ENCODE data around the gene TMEM63A.
"Not testable (repeated sequence)": the region's sequence is repeated elsewhere in the genome, so short reads cannot be mapped to it uniquely, and the experiment has no call there.

Gene TMEM63A

DNA sequence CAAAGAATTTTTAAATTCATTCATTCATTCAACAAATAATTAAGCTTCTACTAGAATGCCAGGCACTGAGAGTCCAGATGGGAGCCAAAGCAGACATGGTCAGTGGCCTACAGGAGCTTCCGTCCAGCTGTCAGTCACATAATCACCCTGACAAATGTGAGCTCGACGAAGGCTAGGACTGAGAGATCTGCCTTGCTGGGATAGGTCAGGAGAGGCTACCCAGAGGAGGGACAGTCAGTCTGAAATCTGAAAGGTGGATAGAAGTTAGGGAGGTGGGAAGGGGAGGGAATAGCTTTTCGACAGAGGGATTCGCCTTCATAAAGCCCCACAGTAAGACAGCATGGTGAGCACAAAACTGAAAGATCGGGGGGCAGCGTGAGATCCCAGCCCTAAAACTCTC lies 64.0 kb downstream of the TMEM63A start:
- TF ChIP-seq, protein P1, sequence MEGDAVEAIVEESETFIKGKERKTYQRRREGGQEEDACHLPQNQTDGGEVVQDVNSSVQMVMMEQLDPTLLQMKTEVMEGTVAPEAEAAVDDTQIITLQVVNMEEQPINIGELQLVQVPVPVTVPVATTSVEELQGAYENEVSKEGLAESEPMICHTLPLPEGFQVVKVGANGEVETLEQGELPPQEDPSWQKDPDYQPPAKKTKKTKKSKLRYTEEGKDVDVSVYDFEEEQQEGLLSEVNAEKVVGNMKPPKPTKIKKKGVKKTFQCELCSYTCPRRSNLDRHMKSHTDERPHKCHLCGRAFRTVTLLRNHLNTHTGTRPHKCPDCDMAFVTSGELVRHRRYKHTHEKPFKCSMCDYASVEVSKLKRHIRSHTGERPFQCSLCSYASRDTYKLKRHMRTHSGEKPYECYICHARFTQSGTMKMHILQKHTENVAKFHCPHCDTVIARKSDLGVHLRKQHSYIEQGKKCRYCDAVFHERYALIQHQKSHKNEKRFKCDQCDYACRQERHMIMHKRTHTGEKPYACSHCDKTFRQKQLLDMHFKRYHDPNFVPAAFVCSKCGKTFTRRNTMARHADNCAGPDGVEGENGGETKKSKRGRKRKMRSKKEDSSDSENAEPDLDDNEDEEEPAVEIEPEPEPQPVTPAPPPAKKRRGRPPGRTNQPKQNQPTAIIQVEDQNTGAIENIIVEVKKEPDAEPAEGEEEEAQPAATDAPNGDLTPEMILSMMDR (IDR thresholded peaks at IDR 0.05; ENCODE audit: borderline replicate concordance, insufficient read depth, low read depth, low read length) = no peak
- no peak overlapping the region for H3K4me3 ChIP-seq (ENCODE audit: low read depth, low read length)

DNA sequence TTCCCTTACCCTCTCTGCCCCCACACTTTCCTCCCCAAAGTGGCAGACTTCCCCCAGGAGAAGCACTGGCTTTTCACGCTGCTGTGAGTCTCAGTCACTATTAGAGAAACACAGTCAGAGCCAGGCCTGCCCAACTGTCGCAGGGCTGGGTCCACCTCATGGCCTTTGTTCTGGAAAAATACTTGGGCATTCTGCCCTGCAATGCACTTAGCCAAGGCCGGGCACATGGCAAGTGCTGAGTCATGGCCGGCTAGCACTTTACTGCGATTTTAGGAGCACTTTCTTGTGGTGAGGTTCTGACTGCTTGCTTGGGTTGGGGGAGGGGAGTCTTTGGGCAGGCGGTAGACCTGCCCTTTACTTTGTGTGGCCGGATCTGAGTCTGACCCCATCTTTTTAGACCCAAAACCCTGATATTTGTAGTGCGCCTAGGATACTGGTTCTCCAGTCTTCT lies 64.5 kb downstream of the TMEM63A start:
- no peak overlapping the region for H3K4me3 ChIP-seq (ENCODE audit: low read depth, low read length)
- TF ChIP-seq, protein P1 (IDR thresholded peaks at IDR 0.05; ENCODE audit: borderline replicate concordance, insufficient read depth, low read depth, low read length) = no peak

DNA sequence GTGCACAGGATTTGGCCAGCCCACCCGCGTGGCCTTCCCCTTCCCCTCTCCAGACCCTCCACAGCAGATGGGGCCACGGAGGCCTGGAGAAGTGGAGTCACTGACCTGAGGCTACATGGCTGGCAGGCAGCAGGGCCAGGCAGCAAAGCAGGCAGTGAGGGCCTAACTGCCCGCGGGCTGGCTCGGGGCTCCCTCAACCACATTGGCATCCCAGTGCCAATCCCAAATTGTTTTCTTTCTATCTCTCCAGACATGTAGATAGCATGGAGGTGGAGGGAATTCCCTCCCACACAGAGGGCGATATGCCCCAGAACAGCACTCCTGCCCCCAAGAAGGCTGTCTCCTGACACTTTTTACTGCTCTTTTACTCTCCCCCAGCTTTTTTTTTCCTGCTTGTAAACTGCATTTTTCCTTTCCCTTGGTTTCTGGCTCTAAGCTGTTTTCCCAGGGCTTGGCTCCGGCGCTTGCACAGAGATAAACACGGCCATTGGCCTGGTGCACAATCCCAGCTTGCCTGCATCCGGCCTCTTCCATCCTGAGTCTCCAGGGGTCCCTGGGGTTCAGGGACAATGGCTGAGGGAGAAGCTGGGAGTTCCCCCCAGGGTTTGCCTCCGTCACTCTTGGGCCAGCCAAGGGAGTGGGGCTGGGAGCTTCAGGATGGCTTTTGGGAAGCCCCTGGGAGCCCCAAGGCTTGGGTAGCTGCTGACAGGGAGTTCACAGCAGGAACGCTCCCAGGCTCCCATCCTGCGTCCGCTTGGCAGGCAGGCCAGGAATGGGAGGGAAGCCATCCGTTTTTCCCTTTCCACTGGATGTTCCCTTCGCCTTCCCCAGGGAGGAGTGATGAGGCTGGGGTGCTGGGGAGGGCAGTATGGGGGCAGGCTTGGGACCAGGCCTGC lies 65.3 kb downstream of the TMEM63A start:
- H3K4me3 ChIP-seq (ENCODE audit: low read depth, low read length) = no peak overlapping the region
- TF ChIP-seq, protein P1 (IDR thresholded peaks at IDR 0.05; ENCODE audit: borderline replicate concordance, insufficient read depth, low read depth, low read length) = no peak

DNA sequence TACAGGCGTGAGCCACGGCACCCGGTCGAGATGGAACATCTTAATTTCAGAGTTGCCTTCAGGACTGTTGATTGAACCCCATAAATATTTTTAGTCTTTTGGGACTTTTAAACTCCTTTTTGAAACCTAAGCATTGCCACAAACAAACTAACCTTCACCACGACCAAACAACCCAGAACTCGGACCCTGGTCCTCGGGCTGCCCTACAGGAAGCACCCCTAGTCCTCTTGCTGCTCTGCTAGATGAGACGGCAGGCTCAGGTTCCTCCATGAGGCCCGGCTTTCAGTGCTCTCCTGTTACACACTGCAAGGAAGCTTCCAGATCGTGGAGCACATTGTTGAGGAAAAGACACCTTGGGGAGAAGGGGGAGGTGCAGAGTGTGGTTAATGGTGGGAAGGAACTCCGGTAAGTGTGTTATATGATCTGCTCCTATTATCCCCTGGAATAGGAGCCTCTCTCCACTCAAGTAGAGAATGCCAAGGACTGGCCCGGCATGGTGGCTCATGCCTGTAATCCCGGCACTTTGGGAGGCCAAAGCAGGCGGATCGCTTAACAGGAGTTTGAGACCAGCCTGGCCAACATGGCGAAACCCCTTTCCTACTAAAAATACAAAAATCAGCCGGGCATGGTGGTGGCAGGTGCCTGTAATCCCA lies 66.5 kb downstream of the TMEM63A start:
- H3K4me3 ChIP-seq (ENCODE audit: low read depth, low read length) = no peak overlapping the region
- TF ChIP-seq, protein P1 (IDR thresholded peaks at IDR 0.05; ENCODE audit: borderline replicate concordance, insufficient read depth, low read depth, low read length) = no peak

DNA sequence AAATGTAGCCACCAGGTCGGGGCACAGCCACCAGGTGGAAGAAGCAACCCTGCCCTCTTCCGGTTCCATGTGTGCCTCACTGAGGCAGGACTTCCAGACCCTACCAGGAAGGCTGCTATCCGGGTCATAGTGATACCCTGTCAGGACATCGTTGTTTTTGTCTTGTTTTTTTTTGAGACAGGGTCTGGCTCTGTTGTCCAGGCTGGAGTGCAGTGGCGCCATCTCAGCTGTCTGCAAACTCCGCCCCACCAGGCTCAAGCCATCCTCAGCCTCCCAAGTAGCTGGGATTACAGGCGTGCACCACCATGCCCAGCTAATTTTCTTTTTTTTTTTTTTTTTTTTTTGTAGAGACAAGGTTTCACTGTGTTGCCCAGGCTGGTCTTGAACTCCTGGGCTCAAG lies 67.1 kb downstream of the TMEM63A start:
- not testable (repeated sequence) for H3K4me3 ChIP-seq (ENCODE audit: low read depth, low read length)

DNA sequence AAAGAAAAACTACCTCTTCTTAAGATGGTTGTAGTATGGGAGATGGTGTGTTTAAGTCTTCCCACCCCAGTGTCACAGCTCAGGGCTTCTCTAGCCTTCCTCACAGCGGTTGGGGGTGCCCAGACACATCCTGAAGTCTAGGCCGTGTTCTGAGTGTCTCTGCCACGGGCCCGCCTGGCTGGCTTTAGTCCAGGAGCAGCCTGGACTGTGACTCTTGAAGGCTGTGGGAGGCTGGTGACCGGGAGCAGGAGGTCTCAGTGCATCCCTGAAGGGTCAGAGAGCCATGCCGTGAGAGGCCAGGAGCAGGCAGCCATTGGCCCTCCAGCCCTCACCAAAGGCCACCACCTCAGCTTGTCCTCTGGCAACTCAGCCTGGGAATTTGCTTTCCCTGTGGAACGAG lies 67.8 kb downstream of the TMEM63A start:
- TF ChIP-seq, protein P1 (IDR thresholded peaks at IDR 0.05; ENCODE audit: borderline replicate concordance, insufficient read depth, low read depth, low read length) = no peak
- no peak overlapping the region for H3K4me3 ChIP-seq (ENCODE audit: low read depth, low read length)

DNA sequence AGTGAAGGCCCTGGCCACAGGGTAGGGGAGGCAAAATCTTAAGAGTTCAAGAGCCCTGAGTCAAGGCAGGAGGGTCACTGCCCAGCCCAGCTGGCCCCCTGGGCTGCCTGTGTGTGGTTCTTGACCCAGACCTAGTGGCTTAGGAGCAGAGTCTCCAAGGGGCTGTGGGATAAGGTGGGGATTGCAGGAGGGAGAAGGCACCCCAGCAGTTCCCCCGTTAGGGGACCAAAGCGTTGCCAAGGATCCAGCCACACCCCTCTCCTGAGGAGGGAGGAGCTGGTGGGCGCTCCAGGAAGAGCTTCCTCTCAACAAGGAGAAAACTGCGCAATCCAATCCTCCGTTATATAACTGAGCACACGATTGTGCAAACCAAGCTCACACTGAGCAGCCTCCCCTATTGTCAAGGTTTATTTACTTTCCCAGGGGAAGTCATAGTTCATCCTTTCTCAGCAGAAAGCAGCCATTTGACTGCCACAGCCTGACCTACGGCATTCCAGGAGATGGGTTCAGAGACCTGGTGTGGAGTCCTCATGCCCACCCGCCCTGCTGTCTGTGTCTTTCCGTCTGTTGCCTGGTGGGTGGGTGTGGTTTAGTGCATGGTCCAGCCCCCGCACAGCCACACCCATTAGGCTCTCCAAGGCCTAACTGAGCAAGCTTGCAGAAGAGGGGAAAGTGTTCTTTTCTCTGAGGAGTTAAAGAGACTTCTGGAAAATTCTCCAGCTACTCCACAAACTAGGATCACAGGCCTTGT lies 68.8 kb downstream of the TMEM63A start:
- TF ChIP-seq, protein P1 (IDR thresholded peaks at IDR 0.05; ENCODE audit: borderline replicate concordance, insufficient read depth, low read depth, low read length) = no peak
- H3K4me3 ChIP-seq (ENCODE audit: low read depth, low read length) = no peak overlapping the region

Data from GM12875 (cell line).